ENCODE measurements around the gene RPL4. TPM values are rescaled to one million over a fixed set of nuclear protein-coding genes. Genes with fewer than 3 reads are reported as not detected.

The RPL4 gene
- 3,648 to 4,125 TPM (median 4,060 TPM) in 3 replicates for total RNA-seq (2021)
- percentile 98 among the genes with signal in this experiment for Bru-seq, nascent RNA
- long read RNA-seq, experiment 1, transcript RPL4-201 (10 exons, 2,769 nt), result major isoform, 3,118 of 3,463 reads
- long read RNA-seq, experiment 1, partial matches to known transcripts, result 268 of 3,463 reads
- long read RNA-seq, experiment 1, other reads (novel, unspliced or antisense), result 76 of 3,463 reads
- long read RNA-seq, experiment 2, transcript RPL4-201 (10 exons, 2,769 nt), result major isoform, 1,709 of 4,109 reads
- long read RNA-seq, experiment 2, partial matches to known transcripts, result 1,372 of 4,109 reads
- long read RNA-seq, experiment 2, other reads (novel, unspliced or antisense), result 1,022 of 4,109 reads
- long read RNA-seq, experiment 3, transcript RPL4-201 (10 exons, 2,769 nt), result major isoform, 5,108 of 5,370 reads
- long read RNA-seq, experiment 3, transcript RPL4-210 (6 exons, 1,099 nt), result minor isoform, 5 of 5,370 reads
- long read RNA-seq, experiment 3, partial matches to known transcripts, result 145 of 5,370 reads
- long read RNA-seq, experiment 3, other reads (novel, unspliced or antisense), result 111 of 5,370 reads

GRCh38 chr15:66504563-66505429, at the start of gene RPL4, which contains the start of gene ZWILCH:
TSS of gene RPL4 (minus strand) at chr15:66504855. CDS start at chr15:66504790, 65 bp downstream.
TSS of gene ZWILCH (plus strand) at chr15:66505326. CDS start at chr15:66505339, 13 bp downstream.
- ATAC-seq (peak; percentile 80), DNase-seq (ENCODE audit: low spot score) (peak; percentile 69)
- Mint-ChIP-seq H3K9me3 (no peaks in the 10 kb centered on the region), H3K4me3 (peak within 1 kb of the TSS; percentile 100), H3K36me3 (peaks cover 53% of the 10 kb centered on the region), H3K4me1 (peaks cover 36% of the 10 kb centered on the region), H3K27ac (peak within 1 kb of the TSS; percentile 99), H3K27me3 (ENCODE audit: low read depth) (no peaks in the 10 kb centered on the region)
- ChIA-PET POLR2A (interaction anchor here (1.2 kb wide), 1 partner anchor 117 kb away, joined by 4 read pairs; no protein-coding TSS in a partner anchor), CTCF (interaction anchor here (0.7 to 1.0 kb wide), 3 partner anchors 8 to 118 kb away, joined by 3 read pairs; partner anchors contain the start of gene MAP2K1)
- TF ChIP-seq SMAD4 (CRISPR knock-in tag; IDR thresholded peaks at IDR 0.05), result peak; percentile 80
- TF ChIP-seq MLX (CRISPR knock-in tag; IDR thresholded peaks at IDR 0.05), result no peak
- TF ChIP-seq TP53 (CRISPR knock-in tag; IDR thresholded peaks at IDR 0.05), result no peak
- 0 out of 2 replicates have a peak, but pooled peaks have one; percentile 75 for TF ChIP-seq ARID4B (CRISPR knock-in tag; IDR thresholded peaks at IDR 0.05; ENCODE audit: borderline replicate concordance)
- no peak for TF ChIP-seq GRHL2 (CRISPR knock-in tag; IDR thresholded peaks at IDR 0.05; ENCODE audit: insufficient replicate concordance, severe bottlenecking)
- TF ChIP-seq E2F5 (CRISPR knock-in tag; IDR thresholded peaks at IDR 0.05), result 0 out of 2 replicates have a peak, but pooled peaks have one; percentile 36
- no peak for TF ChIP-seq ZNF263 (CRISPR knock-in tag; IDR thresholded peaks at IDR 0.05; ENCODE audit: low read depth)
- TF ChIP-seq NFATC4 (CRISPR knock-in tag; IDR thresholded peaks at IDR 0.05), result peak; percentile 16; the same call in 1 of the 2 replicates
- TF ChIP-seq GTF2I (CRISPR knock-in tag; conservative IDR thresholded peaks at IDR 0.05), result peak; percentile 99
- TF ChIP-seq ZNF138 (CRISPR knock-in tag; conservative IDR thresholded peaks at IDR 0.05), result no peak
- TF ChIP-seq HMGXB4 (CRISPR knock-in tag; IDR thresholded peaks at IDR 0.05), result no peak
- TF ChIP-seq TEAD4 (CRISPR knock-in tag; IDR thresholded peaks at IDR 0.05), result peak; percentile 59; the same call in 1 of the 2 replicates
- TF ChIP-seq CREB1 (CRISPR knock-in tag; IDR thresholded peaks at IDR 0.05), result 0 out of 2 replicates have a peak, but pooled peaks have one; percentile 53
- no peak for TF ChIP-seq ELF4 (CRISPR knock-in tag; IDR thresholded peaks at IDR 0.05; ENCODE audit: low read depth)
- TF ChIP-seq KAT7 (CRISPR knock-in tag; IDR thresholded peaks at IDR 0.05; ENCODE audit: borderline replicate concordance), result 0 out of 2 replicates have a peak, but pooled peaks have one; percentile 40
- no peak for TF ChIP-seq ATF1 (CRISPR knock-in tag; IDR thresholded peaks at IDR 0.05)
- TF ChIP-seq MAX (CRISPR knock-in tag; IDR thresholded peaks at IDR 0.05), result peak; percentile 82
- TF ChIP-seq RELA (CRISPR knock-in tag; IDR thresholded peaks at IDR 0.05; ENCODE audit: borderline replicate concordance), result no peak
- peak; percentile 57 for TF ChIP-seq SP1 (CRISPR knock-in tag; conservative IDR thresholded peaks at IDR 0.05)
- TF ChIP-seq PREB (CRISPR knock-in tag; IDR thresholded peaks at IDR 0.05; ENCODE audit: borderline replicate concordance), result no peak
- TF ChIP-seq ETV6 (CRISPR knock-in tag; IDR thresholded peaks at IDR 0.05), result no peak
- TF ChIP-seq USF1 (CRISPR knock-in tag; IDR thresholded peaks at IDR 0.05), result 0 out of 2 replicates have a peak, but pooled peaks have one; percentile 39
- peak; percentile 100 for TF ChIP-seq ZNF121 (CRISPR knock-in tag; IDR thresholded peaks at IDR 0.05)
